Lower lobe of right lung (tissue), 2 donors: ENCODE results near the gene UROS. TPM values are rescaled to one million over a fixed set of nuclear protein-coding genes. Genes with fewer than 3 reads are reported as not detected.

Experiments
- ATAC-seq, 2 donors: fragments of 200-7000 bp; cut with Tn5 transposase; one replicate each; pipeline ENCODE4 v1.9.1; 2020 to 2022; ENCODE audit warnings: mild to moderate bottlenecking in 2 of 2, moderate library complexity in 2 of 2
- DNase-seq: peaks from one replicate; pipeline ENCODE4 v3.0.0-alpha.2; 2020
- H3K27ac ChIP-seq: fragments of 200-600 bp; one replicate; pipeline ENCODE4 v1.8.0; 2022
- H3K27me3 ChIP-seq: fragments of 200-600 bp; one replicate; pipeline ENCODE4 v1.8.0; 2022; ENCODE audit warnings: low read depth
- H3K36me3 ChIP-seq: fragments of 200-600 bp; one replicate; pipeline ENCODE4 v1.8.0; 2022; ENCODE audit warnings: mild to moderate bottlenecking
- H3K4me1 ChIP-seq: fragments of 200-600 bp; one replicate; pipeline ENCODE4 v1.8.0; 2022
- H3K4me3 ChIP-seq: fragments of 200-600 bp; one replicate; pipeline ENCODE4 v1.8.0; 2022; ENCODE audit warnings: mild to moderate bottlenecking
- H3K9me3 ChIP-seq: fragments of 200-600 bp; one replicate; pipeline ENCODE4 v1.8.0; 2022
- intact Hi-C: fragments of 100-400 bp; cut with DNase I; formaldehyde crosslinking; loops from one replicate; pipeline ENCODE4 v1.11.0; 2022
- total RNA-seq: library from RNA; stranded (reverse); fragmentation: NEBNext Ultra II Directional; extraction: Animal tissue kit (Norgen Biotek cat#: 25700); gene quantifications from one replicate; pipeline ENCODE4 v1.2.1, GENCODE V29; 2021
- TF ChIP-seq, protein P1 (sequence below): fragments of 200-600 bp; IDR thresholded peaks from one replicate; pipeline ENCODE4 v1.8.0; 2022; ENCODE audit warnings: antibody characterized with exemption, mild to moderate bottlenecking
- donor health status: DM: no; HTN: yes; CAD: no; lungs with severe emphysema.

UROS gene
- total RNA-seq, 1 donor from 2014 or later: 27.0 TPM

DNA sequence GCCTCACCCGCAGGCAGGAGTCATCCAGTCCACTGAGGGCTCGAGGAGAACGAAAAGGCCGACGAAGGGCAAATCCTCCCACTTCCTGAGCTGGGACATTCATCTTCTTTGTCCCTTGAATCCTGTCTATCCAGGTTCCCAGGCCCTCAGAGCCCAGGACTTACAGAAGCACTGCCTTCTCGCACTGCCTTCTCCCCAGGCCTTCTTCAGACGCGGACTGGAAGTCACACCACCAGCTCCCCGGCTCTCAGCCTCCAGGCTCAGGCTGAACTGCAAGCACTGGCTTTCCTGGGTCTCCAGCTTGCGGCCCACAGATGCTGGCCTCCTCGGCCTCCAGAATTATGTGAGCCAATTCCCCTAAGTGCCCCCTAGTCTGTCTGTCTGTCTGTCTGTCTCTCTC lies 41.0 kb downstream of the UROS start:
- DNase-seq (no peak), ATAC-seq (no peak)
- TF ChIP-seq, protein P1, sequence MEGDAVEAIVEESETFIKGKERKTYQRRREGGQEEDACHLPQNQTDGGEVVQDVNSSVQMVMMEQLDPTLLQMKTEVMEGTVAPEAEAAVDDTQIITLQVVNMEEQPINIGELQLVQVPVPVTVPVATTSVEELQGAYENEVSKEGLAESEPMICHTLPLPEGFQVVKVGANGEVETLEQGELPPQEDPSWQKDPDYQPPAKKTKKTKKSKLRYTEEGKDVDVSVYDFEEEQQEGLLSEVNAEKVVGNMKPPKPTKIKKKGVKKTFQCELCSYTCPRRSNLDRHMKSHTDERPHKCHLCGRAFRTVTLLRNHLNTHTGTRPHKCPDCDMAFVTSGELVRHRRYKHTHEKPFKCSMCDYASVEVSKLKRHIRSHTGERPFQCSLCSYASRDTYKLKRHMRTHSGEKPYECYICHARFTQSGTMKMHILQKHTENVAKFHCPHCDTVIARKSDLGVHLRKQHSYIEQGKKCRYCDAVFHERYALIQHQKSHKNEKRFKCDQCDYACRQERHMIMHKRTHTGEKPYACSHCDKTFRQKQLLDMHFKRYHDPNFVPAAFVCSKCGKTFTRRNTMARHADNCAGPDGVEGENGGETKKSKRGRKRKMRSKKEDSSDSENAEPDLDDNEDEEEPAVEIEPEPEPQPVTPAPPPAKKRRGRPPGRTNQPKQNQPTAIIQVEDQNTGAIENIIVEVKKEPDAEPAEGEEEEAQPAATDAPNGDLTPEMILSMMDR: no peak
- Histone ChIP-seq H3K4me1 (no peaks in the 10 kb centered on the region), H3K27me3 (peaks cover 6% of the 10 kb centered on the region), H3K36me3 (no peaks in the 10 kb centered on the region), H3K4me3 (no peak overlapping the region), H3K9me3 (no peaks in the 10 kb centered on the region), H3K27ac (no peak overlapping the region)
- intact Hi-C loops: no loop called here

DNA sequence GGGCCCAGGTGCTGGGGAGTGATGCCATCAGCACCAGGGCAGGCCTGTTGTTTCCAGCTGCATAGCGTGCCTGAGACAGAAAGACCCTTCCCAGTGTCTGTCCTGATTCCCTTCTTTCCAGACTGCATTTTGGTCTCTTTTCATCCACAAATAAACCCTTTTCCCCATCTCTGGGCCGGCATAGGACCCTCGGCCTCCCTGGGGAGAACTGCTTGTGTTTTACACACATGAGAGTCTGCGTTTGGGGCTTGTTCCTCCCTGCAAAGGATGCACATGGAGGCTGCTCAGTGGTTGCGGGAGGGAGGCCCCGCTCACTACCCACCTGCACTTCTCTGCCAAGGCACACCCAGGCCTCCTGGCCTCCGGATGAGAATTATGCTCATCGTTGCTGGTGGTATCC lies 41.7 kb downstream of the UROS start:
- no peaks in the 10 kb centered on the region for H3K36me3 ChIP-seq
- no peaks in the 10 kb centered on the region for H3K9me3 ChIP-seq
- H3K27me3 ChIP-seq: peaks cover 6% of the 10 kb centered on the region
- no peak for DNase-seq
- H3K27ac ChIP-seq: no peak overlapping the region
- ATAC-seq: no peak
- TF ChIP-seq, protein P1: no peak
- H3K4me1 ChIP-seq: no peaks in the 10 kb centered on the region
- intact Hi-C loops: no loop called here
- H3K4me3 ChIP-seq: no peak overlapping the region

GRCh38 chr10:125779403-125780327 lies 43.4 kb downstream of the UROS start:
- Histone ChIP-seq H3K36me3 (no peaks in the 10 kb centered on the region), H3K27ac (no peak overlapping the region), H3K9me3 (no peaks in the 10 kb centered on the region), H3K4me3 (no peak overlapping the region), H3K27me3 (peaks cover 6% of the 10 kb centered on the region), H3K4me1 (no peaks in the 10 kb centered on the region)
- intact Hi-C loops: no loop called here
- TF ChIP-seq, protein P1: no peak
- ATAC-seq: no peak
- no peak for DNase-seq

DNA sequence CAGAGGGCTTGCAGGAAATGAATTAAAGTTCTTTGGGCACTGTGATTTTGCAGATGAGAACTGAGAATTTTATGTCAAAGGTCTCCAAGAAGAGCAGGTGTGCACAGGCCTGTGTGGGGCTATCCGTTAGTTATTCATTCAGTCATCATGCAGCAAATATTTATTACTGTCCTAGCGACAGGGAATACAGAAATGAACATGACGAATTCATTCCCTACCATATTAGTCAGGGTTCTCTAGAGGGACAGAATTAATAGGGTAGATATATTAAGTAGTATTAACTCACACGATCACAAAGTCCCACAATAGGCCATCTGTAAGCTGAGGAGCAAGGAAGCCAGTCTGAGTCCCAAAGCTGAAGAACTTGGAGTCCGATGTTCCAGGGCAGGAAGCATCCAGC lies 44.5 kb downstream of the UROS start:
- peaks cover 6% of the 10 kb centered on the region for H3K27me3 ChIP-seq
- H3K4me3 ChIP-seq: no peak overlapping the region
- H3K9me3 ChIP-seq: no peaks in the 10 kb centered on the region
- H3K27ac ChIP-seq: no peak overlapping the region
- no peaks in the 10 kb centered on the region for H3K4me1 ChIP-seq
- no peak for DNase-seq
- ATAC-seq: no peak
- intact Hi-C loops: no loop called here
- TF ChIP-seq, protein P1: no peak
- H3K36me3 ChIP-seq: no peaks in the 10 kb centered on the region

DNA sequence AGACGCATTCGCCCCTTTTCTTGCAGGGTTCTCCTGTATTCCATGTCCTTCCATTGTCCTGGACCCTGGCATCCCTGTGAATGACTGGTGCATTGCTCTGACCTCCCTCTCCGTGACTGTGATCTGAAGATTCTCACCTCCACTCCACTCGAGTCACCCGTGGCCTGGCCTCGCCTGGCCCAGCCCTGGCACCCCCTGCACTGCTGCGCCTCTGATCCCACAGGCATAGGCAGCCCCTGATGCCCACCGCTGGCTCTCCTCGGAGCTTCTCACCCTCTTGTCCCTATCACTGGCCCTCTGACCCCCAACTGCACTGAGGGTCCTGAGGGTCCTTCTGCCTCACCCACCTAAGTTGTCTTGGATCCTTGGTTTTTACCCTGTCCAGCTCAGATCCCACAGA lies 45.3 kb downstream of the UROS start:
- Histone ChIP-seq H3K27ac (no peak overlapping the region), H3K4me3 (no peak overlapping the region), H3K9me3 (no peaks in the 10 kb centered on the region), H3K27me3 (peaks cover 6% of the 10 kb centered on the region), H3K36me3 (no peaks in the 10 kb centered on the region), H3K4me1 (no peaks in the 10 kb centered on the region)
- ATAC-seq: no peak
- intact Hi-C loops: no loop called here
- TF ChIP-seq, protein P1: no peak
- no peak for DNase-seq
